Duodenal mucosa (tissue), 2 donors: ENCODE measurements around the gene TRAPPC8.

Experiments
- H3K27ac ChIP-seq: one replicate; pipeline ENCODE4 v1.7.0; 2013; ENCODE audit warnings: low read depth, low read length
- H3K27me3 ChIP-seq, 2 donors: one replicate each; pipeline ENCODE4 v1.7.0; 2013; ENCODE audit warnings: low read length in 2 of 2, control low read depth in 1 of 2; ENCODE audit not compliant: insufficient read depth in 2 of 2, control insufficient read depth in 1 of 2
- H3K36me3 ChIP-seq, 2 donors: one replicate each; pipeline ENCODE4 v1.7.0; 2013; ENCODE audit warnings: low read length in 2 of 2, control low read depth in 1 of 2; ENCODE audit not compliant: insufficient read depth in 2 of 2, control insufficient read depth in 1 of 2
- H3K4me1 ChIP-seq, 2 donors: one replicate each; pipeline ENCODE4 v1.7.0; 2013; ENCODE audit warnings: low read length in 2 of 2, control low read depth in 1 of 2; ENCODE audit not compliant: insufficient read depth in 2 of 2, control insufficient read depth in 1 of 2
- H3K4me3 ChIP-seq, 2 donors: one replicate each; pipeline ENCODE4 v1.7.0; 2013; ENCODE audit warnings: low read length in 2 of 2, low read depth in 1 of 2
- H3K9ac ChIP-seq, 2 donors: one replicate each; pipeline ENCODE4 v1.7.0; 2013; ENCODE audit warnings: low read length in 2 of 2, low read depth in 1 of 2
- H3K9me3 ChIP-seq, 2 donors: one replicate each; pipeline ENCODE4 v1.7.0; 2013; ENCODE audit warnings: low read length in 2 of 2, control low read depth in 1 of 2; ENCODE audit not compliant: control insufficient read depth in 1 of 2

Gene TRAPPC8, protein sequence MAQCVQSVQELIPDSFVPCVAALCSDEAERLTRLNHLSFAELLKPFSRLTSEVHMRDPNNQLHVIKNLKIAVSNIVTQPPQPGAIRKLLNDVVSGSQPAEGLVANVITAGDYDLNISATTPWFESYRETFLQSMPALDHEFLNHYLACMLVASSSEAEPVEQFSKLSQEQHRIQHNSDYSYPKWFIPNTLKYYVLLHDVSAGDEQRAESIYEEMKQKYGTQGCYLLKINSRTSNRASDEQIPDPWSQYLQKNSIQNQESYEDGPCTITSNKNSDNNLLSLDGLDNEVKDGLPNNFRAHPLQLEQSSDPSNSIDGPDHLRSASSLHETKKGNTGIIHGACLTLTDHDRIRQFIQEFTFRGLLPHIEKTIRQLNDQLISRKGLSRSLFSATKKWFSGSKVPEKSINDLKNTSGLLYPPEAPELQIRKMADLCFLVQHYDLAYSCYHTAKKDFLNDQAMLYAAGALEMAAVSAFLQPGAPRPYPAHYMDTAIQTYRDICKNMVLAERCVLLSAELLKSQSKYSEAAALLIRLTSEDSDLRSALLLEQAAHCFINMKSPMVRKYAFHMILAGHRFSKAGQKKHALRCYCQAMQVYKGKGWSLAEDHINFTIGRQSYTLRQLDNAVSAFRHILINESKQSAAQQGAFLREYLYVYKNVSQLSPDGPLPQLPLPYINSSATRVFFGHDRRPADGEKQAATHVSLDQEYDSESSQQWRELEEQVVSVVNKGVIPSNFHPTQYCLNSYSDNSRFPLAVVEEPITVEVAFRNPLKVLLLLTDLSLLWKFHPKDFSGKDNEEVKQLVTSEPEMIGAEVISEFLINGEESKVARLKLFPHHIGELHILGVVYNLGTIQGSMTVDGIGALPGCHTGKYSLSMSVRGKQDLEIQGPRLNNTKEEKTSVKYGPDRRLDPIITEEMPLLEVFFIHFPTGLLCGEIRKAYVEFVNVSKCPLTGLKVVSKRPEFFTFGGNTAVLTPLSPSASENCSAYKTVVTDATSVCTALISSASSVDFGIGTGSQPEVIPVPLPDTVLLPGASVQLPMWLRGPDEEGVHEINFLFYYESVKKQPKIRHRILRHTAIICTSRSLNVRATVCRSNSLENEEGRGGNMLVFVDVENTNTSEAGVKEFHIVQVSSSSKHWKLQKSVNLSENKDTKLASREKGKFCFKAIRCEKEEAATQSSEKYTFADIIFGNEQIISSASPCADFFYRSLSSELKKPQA (N-terminal part only)

DNA sequence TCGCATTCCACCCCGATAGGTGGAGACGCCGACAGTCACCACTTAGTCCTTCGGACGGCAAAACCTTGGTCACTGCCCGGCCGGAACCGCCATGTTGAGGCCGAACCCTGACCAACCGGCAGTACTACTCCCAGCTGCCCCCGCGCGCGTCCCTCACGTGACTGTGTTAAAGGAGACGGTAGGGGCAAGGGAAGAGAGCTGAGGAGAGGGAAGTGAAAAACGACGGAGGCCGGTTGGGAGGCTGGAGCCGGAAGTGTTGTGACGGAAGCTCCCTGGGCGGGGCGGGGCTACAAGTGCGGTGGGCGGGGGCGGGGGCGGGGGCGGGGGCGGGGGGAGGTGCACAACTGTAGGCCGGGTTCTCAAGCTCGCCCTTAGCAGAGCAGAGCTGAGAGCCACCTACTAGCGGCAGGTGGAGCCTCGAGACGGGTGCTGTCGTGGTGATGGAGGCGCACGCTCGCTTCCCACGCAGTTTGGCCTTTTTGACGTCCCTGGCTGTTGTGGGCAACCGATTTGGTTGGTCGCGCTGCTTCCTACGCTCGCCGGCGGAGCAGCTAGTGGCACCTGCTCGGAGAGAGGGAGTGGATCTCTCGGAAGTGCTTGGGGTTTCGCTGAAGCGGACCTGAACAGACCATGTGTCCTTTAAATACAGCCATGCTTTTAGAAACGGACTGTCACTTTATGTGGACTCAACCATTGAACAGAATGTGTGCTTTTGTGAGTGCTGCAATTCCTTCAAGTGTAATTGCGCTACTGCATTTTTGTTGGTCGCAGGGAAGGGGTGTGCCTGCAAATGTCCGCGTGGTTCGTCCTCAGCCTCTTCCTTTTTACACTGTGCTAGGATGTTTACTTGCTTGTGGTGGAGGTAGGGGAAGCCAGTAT is at the start of gene TRAPPC8:
TRAPPC8 (minus strand) TSS at position 130 of the 879 bp plus-strand sequence. CDS start 364 bp downstream, outside the sequence.
- no peaks in the 10 kb centered on the region for H3K36me3 ChIP-seq
- H3K27me3 ChIP-seq: no peaks in the 10 kb centered on the region
- peaks cover 20 to 28% of the 10 kb centered on the region in 2 donors for H3K4me1 ChIP-seq
- peak within 1 kb of the TSS; percentile 95 to 97 for H3K4me3 ChIP-seq
- H3K9ac ChIP-seq: peak within 1 kb of the TSS; percentile 88 to 89
- no peaks in the 10 kb centered on the region for H3K9me3 ChIP-seq
- peak within 1 kb of the TSS; percentile 83 for H3K27ac ChIP-seq

DNA sequence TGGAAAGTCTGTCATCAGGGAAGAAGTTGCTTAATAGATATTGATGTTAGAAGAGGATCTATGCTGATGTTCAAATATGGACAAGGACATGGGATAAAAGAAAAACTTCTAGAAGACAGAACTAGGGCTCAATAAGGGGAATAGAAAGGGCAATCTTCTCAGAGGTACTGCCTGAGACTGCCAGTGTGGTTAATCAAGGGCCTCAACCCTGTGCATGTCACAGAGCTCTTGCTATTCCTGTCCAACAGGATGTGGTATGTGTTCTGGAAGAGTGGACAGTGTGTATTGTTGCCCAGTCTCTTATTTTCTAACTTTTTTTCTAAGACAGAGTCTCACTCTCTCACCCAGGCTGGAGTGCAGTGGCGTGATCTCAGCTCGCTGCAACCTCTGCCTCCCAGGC is 47.9 kb upstream of the TRAPPC8 start:
- Histone ChIP-seq H3K27ac (no peak overlapping the region), H3K4me1 (no peaks in the 10 kb centered on the region), H3K36me3 (no peaks in the 10 kb centered on the region), H3K4me3 (no peak overlapping the region), H3K9me3 (no peaks in the 10 kb centered on the region), H3K27me3 (no peaks in the 10 kb centered on the region), H3K9ac (no peak overlapping the region)

DNA sequence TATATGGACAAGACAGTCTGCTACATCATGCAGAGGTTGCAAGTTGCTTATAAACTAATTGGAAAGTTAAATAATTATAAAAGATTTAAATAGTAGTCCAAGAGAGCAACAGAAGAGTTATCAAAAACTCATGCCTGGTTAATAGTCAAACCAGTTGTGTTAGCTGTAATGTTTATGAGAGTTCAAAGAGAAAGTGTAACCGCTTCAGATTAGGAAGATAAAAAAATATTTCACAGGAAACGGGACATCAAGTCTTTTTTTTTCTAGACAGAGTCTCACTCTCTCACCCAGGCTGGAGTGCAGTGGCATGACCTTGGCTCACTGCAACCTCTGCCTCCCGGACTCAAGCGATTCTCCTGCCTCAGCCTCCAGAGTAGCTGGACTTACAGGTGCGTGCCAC is 41.0 kb upstream of the TRAPPC8 start:
- peaks cover 14 to 19% of the 10 kb centered on the region in 2 donors for H3K4me1 ChIP-seq
- H3K9me3 ChIP-seq: peaks cover under 1 to 1% of the 10 kb centered on the region in 2 donors
- H3K27ac ChIP-seq: no peak overlapping the region
- H3K27me3 ChIP-seq: no peaks in the 10 kb centered on the region
- peak overlapping the region in 1 of 2 donors; percentile 33 for H3K4me3 ChIP-seq
- H3K36me3 ChIP-seq: no peaks in the 10 kb centered on the region
- no peak overlapping the region for H3K9ac ChIP-seq

GRCh38 chr18:31983020-31983419 is 40.1 kb upstream of the TRAPPC8 start:
- H3K9ac ChIP-seq: no peak overlapping the region
- peaks cover 6 to 8% of the 10 kb centered on the region in 2 donors for H3K9me3 ChIP-seq
- no peaks in the 10 kb centered on the region for H3K36me3 ChIP-seq
- H3K4me1 ChIP-seq: peaks cover 14 to 19% of the 10 kb centered on the region in 2 donors
- peak overlapping the region; percentile 24 to 33 for H3K4me3 ChIP-seq
- no peaks in the 10 kb centered on the region for H3K27me3 ChIP-seq
- H3K27ac ChIP-seq: no peak overlapping the region

- Histone ChIP-seq H3K9me3 (peaks cover 7 to 8% of the 10 kb centered on the region in 2 donors), H3K4me3 (no peak overlapping the region), H3K4me1 (peaks cover 14 to 19% of the 10 kb centered on the region in 2 donors), H3K27me3 (no peaks in the 10 kb centered on the region), H3K36me3 (no peaks in the 10 kb centered on the region), H3K27ac (no peak overlapping the region), H3K9ac (no peak overlapping the region)
Measured at GRCh38 chr18:31980863-31981262, 37.9 kb upstream of the TRAPPC8 start.

GRCh38 chr18:31979714-31980113 is 36.8 kb upstream of the TRAPPC8 start:
- Histone ChIP-seq H3K36me3 (no peaks in the 10 kb centered on the region), H3K9me3 (peaks cover 12 to 19% of the 10 kb centered on the region in 2 donors), H3K4me1 (peaks cover 14 to 19% of the 10 kb centered on the region in 2 donors), H3K27me3 (no peaks in the 10 kb centered on the region), H3K4me3 (no peak overlapping the region), H3K9ac (no peak overlapping the region), H3K27ac (no peak overlapping the region)

- H3K9me3 ChIP-seq: peaks cover 23 to 30% of the 10 kb centered on the region in 2 donors
- H3K27ac ChIP-seq: no peak overlapping the region
- peaks cover 12 to 17% of the 10 kb centered on the region in 2 donors for H3K4me1 ChIP-seq
- no peaks in the 10 kb centered on the region for H3K27me3 ChIP-seq
- H3K4me3 ChIP-seq: no peak overlapping the region
- no peak overlapping the region for H3K9ac ChIP-seq
- H3K36me3 ChIP-seq: no peaks in the 10 kb centered on the region
Measured at GRCh38 chr18:31978616-31979015, 35.7 kb upstream of the TRAPPC8 start.

DNA sequence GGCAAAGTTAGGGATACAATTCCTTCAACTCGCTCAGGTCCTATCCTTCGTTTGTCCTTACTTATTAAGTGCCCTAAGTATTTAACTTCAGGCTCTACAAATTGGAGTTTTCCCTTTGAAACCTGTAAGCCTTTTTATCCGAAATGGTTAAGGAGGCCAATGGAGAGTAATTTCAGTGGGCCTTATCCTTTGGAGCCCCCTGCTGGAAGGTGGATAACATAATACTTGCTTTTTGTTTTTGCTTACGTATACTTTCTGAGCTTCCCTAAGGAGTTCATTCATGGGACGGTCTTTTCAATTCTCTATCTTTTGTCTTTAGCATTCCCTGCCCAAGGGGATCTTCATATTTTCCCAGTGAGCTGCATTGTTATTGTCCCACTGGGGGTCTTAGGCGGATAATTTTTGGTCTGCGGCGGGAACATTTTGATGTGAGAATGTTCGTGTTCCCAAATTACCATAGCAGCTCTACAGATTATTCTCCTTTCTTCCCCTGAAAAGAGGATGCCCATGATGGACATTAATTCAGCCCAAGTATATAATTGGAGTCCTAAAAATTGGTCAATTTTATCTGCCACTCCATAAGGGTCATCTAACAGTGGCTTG is 34.4 kb upstream of the TRAPPC8 start:
- H3K9ac ChIP-seq: no peak overlapping the region
- H3K27ac ChIP-seq: no peak overlapping the region
- peaks cover 30 to 34% of the 10 kb centered on the region in 2 donors for H3K9me3 ChIP-seq
- no peaks in the 10 kb centered on the region for H3K27me3 ChIP-seq
- no peaks in the 10 kb centered on the region for H3K36me3 ChIP-seq
- H3K4me3 ChIP-seq: no peak overlapping the region
- H3K4me1 ChIP-seq: peaks cover 0 to 7% of the 10 kb centered on the region in 2 donors

DNA sequence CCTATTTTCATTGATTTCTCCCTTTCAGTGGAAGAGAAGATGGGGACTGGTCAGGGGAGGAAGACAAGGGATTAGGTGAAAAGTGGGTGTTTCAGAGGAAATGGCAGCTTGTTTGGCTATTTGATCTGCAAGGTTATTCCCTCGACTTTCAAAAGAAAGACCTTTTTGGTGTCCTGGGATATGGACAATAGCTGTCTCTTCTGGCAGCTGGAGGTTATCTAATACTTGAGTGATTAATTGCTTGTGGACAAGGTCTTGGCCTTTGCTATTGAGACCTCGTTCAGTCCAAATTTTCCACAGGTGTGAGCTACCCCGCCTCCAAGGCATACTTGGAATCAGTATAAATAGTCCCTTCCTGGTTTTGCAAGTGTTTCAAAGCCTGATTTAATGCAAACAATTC is 33.3 kb upstream of the TRAPPC8 start:
- H3K9me3 ChIP-seq: peaks cover 30 to 34% of the 10 kb centered on the region in 2 donors
- H3K27me3 ChIP-seq: no peaks in the 10 kb centered on the region
- H3K36me3 ChIP-seq: no peaks in the 10 kb centered on the region
- no peak overlapping the region for H3K27ac ChIP-seq
- H3K4me1 ChIP-seq: peaks cover 0 to 7% of the 10 kb centered on the region in 2 donors
- no peak overlapping the region for H3K4me3 ChIP-seq
- no peak overlapping the region for H3K9ac ChIP-seq
